H9 (cell line): ENCODE results near the gene LRP1B. TPM values are rescaled to one million over a fixed set of nuclear protein-coding genes. Genes with fewer than 3 reads are reported as not detected.

Source experiments
- DNase-seq: peaks from one replicate; pipeline ENCODE4 v3.0.0-alpha.2; 2017
- H2AFZ ChIP-seq: one replicate; pipeline ENCODE4 v1.6.1; 2013; ENCODE audit warnings: mild to moderate bottlenecking, low read length, control low read depth, moderate library complexity
- H2AK5ac ChIP-seq: 2 replicates; pipeline ENCODE4 v1.6.1; 2013; ENCODE audit warnings: low read length, control low read depth, mixed read lengths; ENCODE audit not compliant: insufficient read length
- H2BK120ac ChIP-seq: one replicate; pipeline ENCODE4 v1.6.1; 2013; ENCODE audit warnings: low read depth, mild to moderate bottlenecking, low read length, control low read depth, inconsistent platforms; ENCODE audit not compliant: poor library complexity, severe bottlenecking
- H2BK12ac ChIP-seq: 2 replicates; pipeline ENCODE4 v1.6.1; 2013; ENCODE audit warnings: low read length, control low read depth, mixed read lengths, low read depth; ENCODE audit not compliant: insufficient read length
- H2BK15ac ChIP-seq: 2 replicates; pipeline ENCODE4 v1.6.1; 2013; ENCODE audit warnings: low read depth, low read length, control low read depth
- H2BK20ac ChIP-seq: one replicate; pipeline ENCODE4 v1.6.1; 2013; ENCODE audit warnings: low read depth, mild to moderate bottlenecking, low read length, control low read depth, inconsistent platforms; ENCODE audit not compliant: poor library complexity, severe bottlenecking
- H2BK5ac ChIP-seq: 2 replicates; pipeline ENCODE4 v1.6.1; 2013; ENCODE audit warnings: low read length, control low read depth, mixed read lengths; ENCODE audit not compliant: insufficient read length
- H3K14ac ChIP-seq: 2 replicates; pipeline ENCODE4 v1.6.1; 2013; ENCODE audit warnings: low read length, control low read depth; ENCODE audit not compliant: insufficient read depth
- H3K18ac ChIP-seq: 2 replicates; pipeline ENCODE4 v1.6.1; 2013; ENCODE audit warnings: low read depth, mild to moderate bottlenecking, mixed read lengths, low read length, control low read depth; ENCODE audit not compliant: insufficient read length
- H3K23ac ChIP-seq: 2 replicates; pipeline ENCODE4 v1.6.1; 2013; ENCODE audit warnings: low read length, control low read depth, mixed read lengths, low read depth; ENCODE audit not compliant: insufficient read length
- H3K23me2 ChIP-seq: 2 replicates; pipeline ENCODE4 v1.6.1; 2013; ENCODE audit warnings: low read depth, mild to moderate bottlenecking, mixed read lengths, low read length, control low read depth; ENCODE audit not compliant: insufficient read length, poor library complexity, severe bottlenecking
- H3K27ac ChIP-seq: 2 replicates; pipeline ENCODE4 v1.5.1; 2013; ENCODE audit warnings: low read length, control low read depth, mixed read lengths, low read depth; ENCODE audit not compliant: insufficient read length
- H3K27me3 ChIP-seq: 2 replicates; pipeline ENCODE4 v1.6.1; 2013; ENCODE audit warnings: low read length, control low read depth, inconsistent platforms; ENCODE audit not compliant: insufficient read depth
- H3K4ac ChIP-seq: 2 replicates; pipeline ENCODE4 v1.6.1; 2013; ENCODE audit warnings: low read depth, mild to moderate bottlenecking, control low read depth, inconsistent platforms, low read length, moderate library complexity
- H3K4me1 ChIP-seq: 2 replicates; pipeline ENCODE4 v1.6.1; 2013; ENCODE audit warnings: low read length, control low read depth, inconsistent platforms; ENCODE audit not compliant: insufficient read depth
- H3K4me2 ChIP-seq: 2 replicates; pipeline ENCODE4 v1.6.1; 2013; ENCODE audit warnings: low read length, control low read depth, mixed read lengths; ENCODE audit not compliant: insufficient read length, insufficient read depth
- H3K56ac ChIP-seq: 2 replicates; pipeline ENCODE4 v1.6.1; 2013; ENCODE audit warnings: low read depth, mild to moderate bottlenecking, mixed read lengths, low read length, control low read depth; ENCODE audit not compliant: insufficient read length
- H3K79me1 ChIP-seq: 2 replicates; pipeline ENCODE4 v1.6.1; 2013; ENCODE audit warnings: low read depth, mild to moderate bottlenecking, moderate library complexity, low read length, control low read depth, inconsistent platforms; ENCODE audit not compliant: insufficient read depth, poor library complexity, severe bottlenecking
- H3K79me2 ChIP-seq: 2 replicates; pipeline ENCODE4 v1.6.1; 2013; ENCODE audit warnings: low read length, control low read depth, inconsistent platforms; ENCODE audit not compliant: insufficient read depth
- H3K9ac ChIP-seq: 2 replicates; pipeline ENCODE4 v1.6.1; 2013; ENCODE audit warnings: low read length, control low read depth, mixed read lengths; ENCODE audit not compliant: insufficient read length; ENCODE audit errors: extremely low read depth
- H3K9me3 ChIP-seq: one replicate; pipeline ENCODE4 v1.6.1; 2013; ENCODE audit warnings: low read depth, low read length, inconsistent platforms; ENCODE audit not compliant: control insufficient read depth
- H3T11ph ChIP-seq: one replicate; pipeline ENCODE4 v1.6.1; 2013; ENCODE audit warnings: mild to moderate bottlenecking, low read length, control low read depth, inconsistent platforms
- H4K20me1 ChIP-seq: one replicate; pipeline ENCODE4 v1.6.1; 2013; ENCODE audit not compliant: control insufficient read depth, insufficient read length, insufficient read depth
- H4K5ac ChIP-seq: 2 replicates; pipeline ENCODE4 v1.6.1; 2013; ENCODE audit warnings: low read depth, mild to moderate bottlenecking, mixed read lengths, low read length, control low read depth; ENCODE audit not compliant: insufficient read length
- H4K8ac ChIP-seq: replicated peaks from 2 replicates; pipeline ENCODE4 v1.6.1; 2013; ENCODE audit warnings: low read length, control low read depth, mixed read lengths, low read depth; ENCODE audit not compliant: insufficient read length
- H4K91ac ChIP-seq: 2 replicates; pipeline ENCODE4 v1.6.1; 2013; ENCODE audit warnings: low read depth, mild to moderate bottlenecking, moderate library complexity, mixed read lengths, low read length, control low read depth; ENCODE audit not compliant: insufficient read length
- H3K27ac Mint-ChIP-seq, 3 experiments: 2 replicates in 2 of 3; 3 replicates in 1 of 3; pipeline ENCODE4 v1.8.0; 2020 to 2021; ENCODE audit warnings: mixed read lengths in 3 of 3, mild to moderate bottlenecking in 1 of 3, moderate library complexity in 1 of 3
- H3K27me3 Mint-ChIP-seq: 2 replicates; pipeline ENCODE4 v1.8.0; 2021; ENCODE audit warnings: low read depth, mild to moderate bottlenecking, moderate library complexity, mixed read lengths
- H3K36me3 Mint-ChIP-seq, 3 experiments: 2 replicates in 2 of 3; 3 replicates in 1 of 3; pipeline ENCODE4 v1.8.0; 2020 to 2021; ENCODE audit warnings: low read depth in 3 of 3, mixed read lengths in 3 of 3; ENCODE audit not compliant: insufficient read depth in 1 of 3
- H3K4me1 Mint-ChIP-seq, 2 experiments: 2 replicates each; pipeline ENCODE4 v1.8.0; 2020; ENCODE audit warnings: mixed read lengths in 2 of 2
- H3K4me3 Mint-ChIP-seq, 2 experiments: 2 replicates in 1 of 2; 3 replicates in 1 of 2; pipeline ENCODE4 v1.8.0; 2020 to 2021; ENCODE audit warnings: mild to moderate bottlenecking in 2 of 2, mixed read lengths in 2 of 2, moderate library complexity in 1 of 2
- H3K9me3 Mint-ChIP-seq, 2 experiments: 2 replicates in 1 of 2; 3 replicates in 1 of 2; pipeline ENCODE4 v1.8.0; 2020; ENCODE audit warnings: mild to moderate bottlenecking in 2 of 2, mixed read lengths in 2 of 2, moderate library complexity in 1 of 2
- CTCF ChIP-seq: fragments of 200-600 bp; sonication (generic); conservative IDR thresholded peaks from 3 replicates; pipeline ENCODE4 v1.8.0; 2021; ENCODE audit warnings: antibody characterized with exemption, mild to moderate bottlenecking
- total RNA-seq: library from RNA; stranded (reverse); gene quantifications from 2 replicates; pipeline ENCODE4 v1.2.1, GENCODE V29; 2021

LRP1B gene
- total RNA-seq, 1 experiment from 2014 or later: not detected

GRCh38 chr2:141508086-141508752, 622.6 kb downstream of the LRP1B start:
- Histone ChIP-seq H3K27ac (no peak overlapping the region), H2BK12ac (no peak overlapping the region), H2BK20ac (no peak overlapping the region), H3K23ac (no peak overlapping the region), H2AK5ac (no peak overlapping the region), H3T11ph (no peak overlapping the region), H3K27me3 (no peaks in the 10 kb centered on the region), H2AFZ (no peak overlapping the region), H3K18ac (no peak overlapping the region), H3K79me2 (no peaks in the 10 kb centered on the region), H4K20me1 (no peaks in the 10 kb centered on the region), H2BK15ac (no peak overlapping the region), H3K9me3 (no peaks in the 10 kb centered on the region), H3K23me2 (no peaks in the 10 kb centered on the region), H3K9ac (no peak overlapping the region), H3K79me1 (no peaks in the 10 kb centered on the region), H3K56ac (no peak overlapping the region), H4K5ac (no peak overlapping the region), H3K4me2 (no peak overlapping the region), H2BK5ac (no peak overlapping the region), H4K8ac (no peak overlapping the region), H3K4ac (no peak overlapping the region), H3K14ac (no peak overlapping the region), H3K4me1 (no peaks in the 10 kb centered on the region; the same call in 1 of the 2 replicates), H4K91ac (no peak overlapping the region), H2BK120ac (no peak overlapping the region)
- Mint-ChIP-seq H3K4me3 (no peak overlapping the region), H3K4me1 (no peaks in the 10 kb centered on the region), H3K27ac (no peak overlapping the region), H3K9me3 (no peaks in the 10 kb centered on the region), H3K36me3 (no peaks in the 10 kb centered on the region), H3K27me3 (no peaks in the 10 kb centered on the region)
- no peak for TF ChIP-seq CTCF
- DNase-seq: no peak
